Adrenal gland (tissue), 12 donors: Measurements from ENCODE around the gene DNAL4. TPM values are rescaled to one million over a fixed set of nuclear protein-coding genes. Genes with fewer than 3 reads are reported as not detected.

Experiments used
- DNase-seq, 7 donors: peaks; one replicate each; pipeline ENCODE4 v3.0.0-alpha.2; 2019 to 2020
- H3K27ac ChIP-seq, 5 donors: fragments of 200-600 bp; sonication (generic) in 4 of 5; 1 replicate in 3 of 5; 2 replicates in 2 of 5; pipeline versions ENCODE4 v1.5.1 to v1.8.0; 2016 to 2020; ENCODE audit warnings: mild to moderate bottlenecking in 1 of 5
- H3K27me3 ChIP-seq: fragments of 200-600 bp; 2 replicates; pipeline ENCODE4 v1.8.0; 2021
- H3K36me3 ChIP-seq, 2 donors: fragments of 200-600 bp; replicated peaks in 1 of 2; 1 replicate in 1 of 2; 2 replicates in 1 of 2; pipeline versions ENCODE4 v1.5.1 to v1.8.0; 2018 to 2022
- H3K4me1 ChIP-seq, 2 donors: fragments of 200-600 bp; replicated peaks in 1 of 2; 1 replicate in 1 of 2; 2 replicates in 1 of 2; pipeline versions ENCODE4 v1.5.1 to v1.8.0; 2018 to 2021
- H3K4me3 ChIP-seq, 4 donors: fragments of 200-600 bp; sonication (generic) in 3 of 4; one replicate each; pipeline ENCODE4 v1.5.1; 2016 to 2018
- H3K9me3 ChIP-seq, 3 donors: fragments of 200-600 bp; sonication (generic) in 1 of 3; replicated peaks in 1 of 3; 1 replicate in 2 of 3; 2 replicates in 1 of 3; pipeline versions ENCODE4 v1.5.1 to v1.8.0; 2016 to 2021
- CTCF ChIP-seq, 6 experiments: fragments of 450-650 bp in 4 of 6; fragments of 200-600 bp in 2 of 6; sonication (generic) in 1 of 6; IDR thresholded peaks; 1 replicate in 5 of 6; 2 replicates in 1 of 6; pipeline versions ENCODE4 v1.5.1 to v1.8.0; 2016 to 2021; ENCODE audit warnings: antibody characterized with exemption in 6 of 6, mild to moderate bottlenecking in 2 of 6, moderate library complexity in 1 of 6
- POLR2A ChIP-seq, 2 donors: fragments of 450-650 bp; IDR thresholded peaks; one replicate each; pipeline ENCODE4 v1.6.1; 2017; ENCODE audit warnings: antibody characterized with exemption in 2 of 2, mild to moderate bottlenecking in 2 of 2, moderate library complexity in 1 of 2
- WGBS, 4 donors: extraction: QIAGEN DNeasy Blood & Tissue Kit in 2 of 4; methylation state at CpG; one replicate each; pipeline versions ENCODE4 v1.1.5 to v1.1.7; 2013 to 2017; 5-methylcytosine and 5-hydroxymethylcytosine counted together
- intact Hi-C, 2 donors: fragments of 100-400 bp; cut with DNase I; formaldehyde crosslinking; loops; one replicate each; pipeline versions ENCODE4 v1.14.1 to v1.15.0; 2022 to 2023
- polyA plus RNA-seq, 3 donors: library from polyadenylated mRNA; stranded (reverse); fragments of 200-250 nt in 2 of 3; fragments of 350-450 nt in 1 of 3; fragmentation: Illumina TruSeq in 1 of 3; extraction: RNeasy Lipid Tissue Mini Kit (QIAGEN cat#74804) in 1 of 3; gene quantifications; one replicate each; pipeline ENCODE4 v1.2.3, GENCODE V29; 2013 to 2014
- total RNA-seq, 9 donors: library from RNA; depleted of rRNA in 4 of 9; stranded (reverse); fragments of >200 nt in 4 of 9; fragments of 120-200 nt in 1 of 9; fragmentation: NEBNext Ultra II Directional in 1 of 9; extraction: Animal tissue kit (Norgen Biotek cat#: 25700) in 1 of 9; gene quantifications; one replicate each; pipeline versions ENCODE4 v1.1.0 to v1.2.4, GENCODE V29; 2013 to 2023
- donor health status: healthy with polysubstance abuse.
- donor health status: Bipolar disorder and iron deficiency.
- donor health status: DM: yes; HTN: yes; CAD: no.
- donor health status: DM: no; HTN: no; CAD: no.
- donor health status: DM: no; HTN: no; CAD: no.
- donor health status: DM: yes; HTN: yes; CAD: no.

DNAL4 gene
- total and polyA plus RNA-seq, 12 donors, result 11.8 to 29.8 (median 19.1) TPM

DNA sequence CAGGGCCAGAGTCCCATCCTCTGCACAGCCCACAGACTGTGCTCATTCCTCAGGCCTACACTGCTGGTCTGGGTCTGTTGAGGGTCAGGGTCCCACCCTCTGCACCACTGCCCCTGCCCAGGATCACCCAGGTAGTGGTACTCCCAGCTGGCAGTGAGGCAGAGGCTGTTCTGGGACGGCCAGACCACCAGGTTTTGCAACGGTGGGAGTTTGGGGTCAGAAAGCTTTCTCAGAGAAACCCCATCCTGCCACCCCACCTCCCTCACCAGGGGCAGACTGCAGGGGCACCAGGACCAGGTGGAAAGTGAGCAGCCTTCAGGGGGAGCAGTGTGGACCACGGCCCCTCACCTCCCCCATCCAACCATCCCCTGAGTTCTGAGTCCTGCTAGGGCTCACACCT, 39.1 kb upstream of the DNAL4 start:
- Histone ChIP-seq H3K4me3 (no peak overlapping the region), H3K27ac (no peak overlapping the region), H3K27me3 (no peaks in the 10 kb centered on the region), H3K4me1 (no peaks in the 10 kb centered on the region), H3K36me3 (no peaks in the 10 kb centered on the region), H3K9me3 (no peaks in the 10 kb centered on the region)
- 61 to 72% (median 67%) methylated on average over 2 to 3 of the region's 3 CpGs; no CpG with 5 or more reads in 1 of the 4 donors for WGBS, 4 donors
- DNase-seq, result no peak
- intact Hi-C loops, result no loop called here
- TF ChIP-seq POLR2A (IDR thresholded peaks at IDR 0.05) (no peak), CTCF (IDR thresholded peaks at IDR 0.05) (no peak)

- Histone ChIP-seq H3K27ac (no peak overlapping the region), H3K4me1 (no peaks in the 10 kb centered on the region), H3K9me3 (no peaks in the 10 kb centered on the region), H3K4me3 (no peak overlapping the region), H3K27me3 (no peaks in the 10 kb centered on the region), H3K36me3 (no peaks in the 10 kb centered on the region)
- 81 to 87% (median 86%) methylated on average over 16 to 30 of the region's 30 CpGs for WGBS, 4 donors
- intact Hi-C loops, result no loop called here
- TF ChIP-seq POLR2A (IDR thresholded peaks at IDR 0.05) (no peak), CTCF (IDR thresholded peaks at IDR 0.05) (no peak)
- DNase-seq, result no peak
Measured at GRCh38 chr22:38832005-38832978, 38.3 kb upstream of the DNAL4 start.

- no peaks in the 10 kb centered on the region for H3K36me3 ChIP-seq
- H3K4me3 ChIP-seq, result no peak overlapping the region
- 87 to 96% (median 91%) methylated on average over 8 to 16 of the region's 16 CpGs for WGBS, 4 donors
- H3K9me3 ChIP-seq, result no peaks in the 10 kb centered on the region
- DNase-seq, result peak in 1 of 7 donors; percentile 1
- TF ChIP-seq CTCF (IDR thresholded peaks at IDR 0.05) (no peak), POLR2A (IDR thresholded peaks at IDR 0.05) (no peak)
- no peaks in the 10 kb centered on the region for H3K27me3 ChIP-seq
- H3K27ac ChIP-seq, result no peak overlapping the region
- H3K4me1 ChIP-seq, result no peaks in the 10 kb centered on the region
- intact Hi-C loops, result no loop called here
Measured at GRCh38 chr22:38831166-38831945, 37.4 kb upstream of the DNAL4 start.

DNA sequence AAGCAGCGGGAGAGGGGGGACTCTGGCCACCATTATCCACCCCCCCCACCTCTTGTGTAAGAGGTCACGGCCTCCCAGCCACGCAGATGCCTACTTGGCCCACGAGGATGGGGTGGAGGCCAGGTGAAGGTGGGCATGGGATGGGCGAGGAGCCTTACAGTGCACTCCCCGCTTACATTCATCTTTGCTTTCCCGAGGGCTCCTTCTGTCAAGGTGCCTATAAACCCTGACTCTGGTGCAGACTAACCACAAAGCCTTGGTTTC, 36.8 kb upstream of the DNAL4 start:
- H3K9me3 ChIP-seq, result no peaks in the 10 kb centered on the region
- no peaks in the 10 kb centered on the region for H3K27me3 ChIP-seq
- no peak overlapping the region for H3K4me3 ChIP-seq
- H3K4me1 ChIP-seq, result no peaks in the 10 kb centered on the region
- intact Hi-C loops, result no loop called here
- no peak for DNase-seq
- H3K27ac ChIP-seq, result no peak overlapping the region
- TF ChIP-seq CTCF (IDR thresholded peaks at IDR 0.05) (no peak), POLR2A (IDR thresholded peaks at IDR 0.05) (no peak)
- no peaks in the 10 kb centered on the region for H3K36me3 ChIP-seq
- WGBS, 4 donors, result 76 to 92% (median 80%) methylated on average over 3 to 7 of the region's 7 CpGs
